GM08714 (cell line): Measurements from ENCODE around the gene DZIP1.

Source experiments
- H3K4me3 ChIP-seq: fragments of 200-500 bp; sonication (Bioruptor generic); 2 replicates; pipeline ENCODE4 v1.5.1; 2014; ENCODE audit warnings: mild to moderate bottlenecking, low read length, inconsistent platforms
- ZNF274 ChIP-seq: IDR thresholded peaks from 2 replicates; pipeline ENCODE4 v1.6.1; 2012; ENCODE audit warnings: mild to moderate bottlenecking, low read depth, low read length

The DZIP1 gene

DNA sequence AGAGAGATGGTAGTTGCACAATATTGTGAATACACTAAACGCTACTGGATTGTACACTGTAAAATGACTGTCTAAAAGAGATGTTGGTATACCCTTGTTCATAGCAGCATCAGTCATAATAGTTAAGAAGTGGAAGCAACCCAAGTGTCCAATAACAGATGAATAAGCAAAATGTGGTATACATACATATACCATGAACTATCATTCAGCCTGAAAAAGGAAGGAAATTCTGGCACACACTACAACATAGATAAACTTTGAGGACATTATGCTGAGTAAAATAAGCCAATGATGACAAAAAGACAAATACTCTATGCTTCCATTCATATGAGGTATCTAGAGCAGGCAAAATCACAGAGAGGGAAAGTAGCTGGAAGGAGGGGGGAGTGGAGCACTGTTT is 16.0 kb downstream of the DZIP1 start:
- no peak overlapping the region for H3K4me3 ChIP-seq
- no peak for TF ChIP-seq ZNF274

DNA sequence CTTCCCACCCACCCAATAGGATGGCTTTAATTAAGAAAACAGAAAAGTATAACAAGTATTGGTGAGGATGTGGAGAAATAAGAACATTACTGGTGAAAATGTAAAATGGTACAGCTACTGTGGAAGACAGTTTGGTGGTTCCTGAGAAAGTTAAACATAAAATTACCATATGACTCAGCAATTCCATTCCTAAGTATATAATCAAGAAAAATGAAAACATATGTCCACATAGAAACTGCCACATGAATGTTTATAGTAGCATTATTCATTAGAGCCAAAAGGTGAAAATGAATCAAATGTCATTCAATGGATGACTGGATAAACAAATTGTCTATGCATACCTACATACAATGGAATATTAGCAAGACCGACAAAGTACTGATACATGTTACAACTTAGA is 16.9 kb downstream of the DZIP1 start:
- H3K4me3 ChIP-seq: no peak overlapping the region
- TF ChIP-seq ZNF274: no peak

DNA sequence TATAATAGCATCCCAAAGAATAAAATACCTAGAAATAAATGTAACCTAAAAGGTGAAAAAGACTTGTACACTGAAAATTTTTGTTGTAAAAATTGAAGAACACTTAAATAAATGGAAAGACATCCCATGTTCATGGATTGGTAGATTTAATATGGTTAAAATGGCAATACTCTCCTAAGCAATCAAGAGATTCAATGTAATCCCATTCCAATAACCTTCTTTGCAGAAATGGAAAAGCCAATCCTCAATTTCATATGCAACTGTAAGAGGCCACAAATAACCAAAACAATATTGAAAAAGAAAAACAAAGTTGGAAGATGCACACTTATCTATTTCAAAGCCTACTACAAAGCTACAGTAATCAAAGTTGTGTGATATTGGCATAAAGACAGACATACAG is 17.7 kb downstream of the DZIP1 start:
- H3K4me3 ChIP-seq: no peak overlapping the region
- no peak for TF ChIP-seq ZNF274

- no peak overlapping the region for H3K4me3 ChIP-seq
- TF ChIP-seq ZNF274: no peak
Measured at GRCh38 chr13:95624020-95624419, 20.5 kb downstream of the DZIP1 start.

DNA sequence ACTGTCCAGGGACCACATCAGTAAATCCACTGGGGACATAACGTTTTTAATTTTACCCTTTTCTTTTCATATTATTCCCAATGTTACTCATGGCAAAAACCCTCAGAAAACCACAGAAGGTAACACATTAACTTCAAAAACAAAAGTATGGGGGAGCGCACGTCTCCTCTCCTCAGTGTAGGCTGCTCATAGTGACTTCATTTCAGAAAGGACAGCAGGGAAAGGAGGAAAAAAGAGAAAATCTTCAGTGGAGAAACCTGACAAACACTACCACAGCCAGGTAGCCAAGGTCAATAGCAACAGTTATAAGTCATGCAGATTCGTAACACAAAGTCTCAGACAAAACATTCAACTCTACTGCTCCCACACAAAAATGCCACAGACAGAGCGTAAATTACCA is 21.4 kb downstream of the DZIP1 start:
- no peak for TF ChIP-seq ZNF274
- no peak overlapping the region for H3K4me3 ChIP-seq

DNA sequence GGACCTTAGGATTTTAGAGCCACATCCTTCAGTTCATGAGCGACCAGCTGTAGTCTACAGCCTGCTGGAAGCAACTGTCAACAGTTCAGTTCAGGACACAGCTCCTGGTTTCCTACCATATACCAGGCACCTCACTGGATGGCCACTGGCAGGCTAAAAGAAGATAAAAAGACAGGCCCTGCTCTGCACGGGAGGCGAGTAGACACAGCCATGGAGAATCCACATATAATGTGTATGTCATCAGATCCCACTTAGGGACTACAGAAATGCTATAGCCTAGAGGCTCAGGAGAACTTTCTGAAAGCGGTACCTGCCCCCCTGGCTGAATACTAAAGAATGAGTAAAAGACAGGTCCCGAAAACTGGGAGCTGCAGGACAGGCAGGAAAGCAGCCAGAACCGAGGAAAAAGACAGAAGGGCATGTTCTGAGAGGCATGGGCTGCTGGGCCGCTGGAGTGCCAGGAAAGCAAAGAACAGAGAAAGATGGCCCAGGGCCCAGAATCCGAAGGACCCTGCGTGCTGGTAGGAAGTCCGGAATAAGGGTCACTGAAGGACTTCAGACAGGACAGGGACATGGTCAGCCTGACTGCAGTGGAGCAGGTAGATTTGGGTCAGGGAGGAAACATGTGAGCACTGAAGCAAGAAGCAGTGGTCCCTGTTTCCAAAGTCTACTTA is 23.5 kb downstream of the DZIP1 start:
- no peak for TF ChIP-seq ZNF274
- no peak overlapping the region for H3K4me3 ChIP-seq

DNA sequence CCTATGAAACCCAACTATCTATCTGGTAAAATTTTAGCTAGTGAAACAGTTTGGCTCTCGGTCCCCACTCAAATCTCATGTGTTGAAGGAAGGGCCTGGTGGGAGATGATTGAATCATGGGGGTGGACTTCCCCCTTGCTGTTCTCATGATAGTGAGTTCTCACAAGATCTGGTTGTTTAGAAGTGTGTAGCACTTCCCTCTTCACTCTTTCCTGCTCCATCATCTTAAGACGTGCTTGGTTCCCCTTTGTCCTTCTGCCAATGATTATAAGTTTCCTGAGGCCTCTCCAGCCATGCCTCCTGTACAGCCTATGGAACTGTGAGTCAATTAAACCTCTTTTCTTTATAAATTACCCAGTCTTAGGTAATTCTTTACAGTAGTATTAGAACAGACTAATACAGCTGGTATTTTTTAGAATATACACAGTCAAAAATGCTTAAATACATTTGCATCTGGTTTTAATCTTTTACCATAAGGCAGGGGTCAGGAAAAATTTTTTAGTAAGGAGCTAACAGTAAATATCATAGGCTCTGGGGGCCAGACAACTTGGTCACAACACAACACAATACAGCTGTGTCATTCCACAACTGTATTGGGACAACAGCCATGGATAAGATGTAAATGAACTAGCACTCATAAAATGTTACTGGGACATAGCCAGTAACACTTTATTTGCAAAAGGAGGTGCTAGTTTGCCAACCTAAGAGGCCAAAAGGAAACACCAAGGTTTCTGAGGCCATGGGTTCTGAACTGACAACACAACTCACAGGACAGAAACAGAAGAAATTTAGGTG is 24.3 kb downstream of the DZIP1 start:
- H3K4me3 ChIP-seq: no peak overlapping the region
- no peak for TF ChIP-seq ZNF274

GRCh38 chr13:95615539-95615938 is 29.0 kb downstream of the DZIP1 start:
- TF ChIP-seq ZNF274: no peak
- H3K4me3 ChIP-seq: no peak overlapping the region

DNA sequence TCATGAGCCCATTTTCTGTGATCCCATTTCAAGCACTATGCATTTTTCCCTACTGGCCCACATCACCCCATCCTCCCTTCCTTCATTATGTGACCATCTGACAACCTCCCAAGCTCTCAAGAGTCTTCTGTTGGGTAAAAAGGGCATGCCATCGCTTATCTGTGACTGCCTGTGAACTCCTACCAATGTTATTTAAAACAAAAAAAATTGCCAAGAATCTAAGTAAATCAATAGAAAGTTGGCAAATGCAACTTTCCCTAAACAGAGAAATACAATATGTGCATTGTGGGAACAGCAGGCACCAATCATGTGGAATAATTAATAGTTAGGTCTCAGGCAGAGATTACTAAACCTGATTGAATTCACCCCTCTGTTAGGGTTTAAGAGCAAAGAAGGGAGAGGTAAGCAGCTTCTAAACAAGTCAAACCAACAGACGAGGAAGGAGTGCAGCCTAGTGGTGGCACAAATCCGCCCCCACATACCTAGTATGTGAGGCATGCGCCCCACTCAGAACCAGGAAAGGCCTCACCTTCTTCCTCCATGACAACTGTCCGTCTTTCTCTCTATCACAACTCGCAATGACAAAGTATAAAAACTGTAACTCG is 29.8 kb downstream of the DZIP1 start:
- H3K4me3 ChIP-seq: no peak overlapping the region
- TF ChIP-seq ZNF274: no peak

- no peak for TF ChIP-seq ZNF274
- no peak overlapping the region for H3K4me3 ChIP-seq
Measured at GRCh38 chr13:95608640-95609323, 35.7 kb downstream of the DZIP1 start.

DNA sequence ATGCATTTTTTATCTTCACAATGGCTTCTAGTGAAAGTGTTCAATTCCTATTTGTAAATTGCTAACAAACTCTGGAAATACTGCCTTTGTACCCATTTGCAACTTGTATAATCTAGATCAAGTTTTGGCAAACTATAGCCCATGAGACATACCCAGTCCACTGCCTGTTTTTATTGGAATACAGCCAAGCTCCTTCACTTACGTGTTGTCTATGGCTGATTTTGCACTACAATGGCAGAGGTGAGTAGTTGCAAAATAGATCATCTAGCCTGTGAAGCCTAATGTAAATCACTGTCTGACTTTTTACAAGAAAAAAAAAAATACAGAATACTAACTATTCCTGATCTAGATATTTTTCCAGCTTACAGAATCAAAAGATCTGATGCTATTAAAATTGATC is 37.1 kb downstream of the DZIP1 start:
- no peak overlapping the region for H3K4me3 ChIP-seq
- TF ChIP-seq ZNF274: no peak

- no peak overlapping the region for H3K4me3 ChIP-seq
- no peak for TF ChIP-seq ZNF274
Measured at GRCh38 chr13:95605448-95606125, 38.9 kb downstream of the DZIP1 start.

DNA sequence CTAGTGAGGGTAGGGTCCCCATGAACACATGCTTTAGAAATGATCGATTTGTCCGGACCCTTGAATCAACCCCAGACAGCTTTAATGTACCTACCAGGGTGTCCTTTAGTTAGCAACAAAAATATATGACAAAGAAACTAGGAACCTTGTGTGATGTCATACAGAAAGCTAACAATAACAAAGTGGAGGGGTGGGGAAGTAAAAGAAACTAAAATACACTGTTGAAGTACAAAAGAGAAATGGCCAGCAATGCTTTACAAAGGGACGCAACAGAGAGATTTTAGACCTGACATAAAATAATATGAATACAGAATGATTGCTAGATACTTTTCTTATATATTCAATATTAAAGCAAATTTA is 40.0 kb downstream of the DZIP1 start:
- no peak overlapping the region for H3K4me3 ChIP-seq
- TF ChIP-seq ZNF274: no peak
